DOHH2 (cell line): ENCODE measurements around the gene CFAP70.

ENCODE experiments used
- CTCF ChIP-seq: fragments of 200-600 bp; sonication (generic); IDR thresholded peaks from one replicate; pipeline ENCODE4 v1.5.1; 2014; ENCODE audit warnings: antibody characterized with exemption, mild to moderate bottlenecking, low read depth, low read length; ENCODE audit not compliant: poor library complexity, severe bottlenecking
- EZH2phosphoT487 ChIP-seq: fragments of 200-600 bp; sonication (generic); IDR thresholded peaks from 2 replicates; pipeline ENCODE4 v1.6.1; 2017; ENCODE audit warnings: borderline replicate concordance, mild to moderate bottlenecking, antibody characterized with exemption, low read length, moderate library complexity, mixed read lengths

- no peak for TF ChIP-seq CTCF
- TF ChIP-seq EZH2phosphoT487: no peak
Observed at GRCh38 chr10:73401636-73402035, 43.0 kb upstream of the CFAP70 start.
